ENCODE results near the gene FAM111B.
A peak's percentile ranks its signal among the peaks of the same experiment; 100 is the strongest.

The FAM111B gene

DNA sequence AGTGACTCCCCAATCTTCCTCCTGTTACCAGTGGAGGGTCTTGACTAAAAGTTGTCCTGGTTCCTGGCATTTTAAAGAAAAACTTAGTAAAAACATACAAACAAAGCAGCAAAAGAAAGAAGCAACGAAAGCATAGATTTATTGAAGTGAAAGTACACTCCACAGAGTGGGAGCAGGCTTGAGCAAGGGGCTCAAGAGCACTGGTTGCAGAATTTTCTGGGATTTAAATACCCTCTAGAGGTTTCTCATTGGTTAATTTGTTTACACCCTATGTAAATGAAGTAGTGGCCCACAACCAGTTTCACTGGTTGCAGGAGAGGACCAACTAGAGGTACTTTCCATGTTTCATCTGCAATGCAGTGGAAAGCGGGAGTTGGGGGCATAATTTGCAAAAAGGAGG is 10.7 kb downstream of the FAM111B start:
- Histone ChIP-seq H3K27me3 (ENCODE audit: insufficient read depth, poor library complexity, severe bottlenecking) (no peaks in the 10 kb centered on the region), H3K27ac (replicated peaks) (no peak overlapping the region), H3K4me3 (replicated peaks; ENCODE audit: insufficient read depth, low read length) (no peak overlapping the region)
- TF ChIP-seq GABPA (IDR thresholded peaks at IDR 0.05; ENCODE audit: low read depth) (no peak), POLR2AphosphoS5 (IDR thresholded peaks at IDR 0.05; ENCODE audit: low read depth) (no peak), SPI1 (IDR thresholded peaks at IDR 0.05; ENCODE audit: borderline replicate concordance, low read depth) (no peak)
- TF ChIP-seq, protein P1, sequence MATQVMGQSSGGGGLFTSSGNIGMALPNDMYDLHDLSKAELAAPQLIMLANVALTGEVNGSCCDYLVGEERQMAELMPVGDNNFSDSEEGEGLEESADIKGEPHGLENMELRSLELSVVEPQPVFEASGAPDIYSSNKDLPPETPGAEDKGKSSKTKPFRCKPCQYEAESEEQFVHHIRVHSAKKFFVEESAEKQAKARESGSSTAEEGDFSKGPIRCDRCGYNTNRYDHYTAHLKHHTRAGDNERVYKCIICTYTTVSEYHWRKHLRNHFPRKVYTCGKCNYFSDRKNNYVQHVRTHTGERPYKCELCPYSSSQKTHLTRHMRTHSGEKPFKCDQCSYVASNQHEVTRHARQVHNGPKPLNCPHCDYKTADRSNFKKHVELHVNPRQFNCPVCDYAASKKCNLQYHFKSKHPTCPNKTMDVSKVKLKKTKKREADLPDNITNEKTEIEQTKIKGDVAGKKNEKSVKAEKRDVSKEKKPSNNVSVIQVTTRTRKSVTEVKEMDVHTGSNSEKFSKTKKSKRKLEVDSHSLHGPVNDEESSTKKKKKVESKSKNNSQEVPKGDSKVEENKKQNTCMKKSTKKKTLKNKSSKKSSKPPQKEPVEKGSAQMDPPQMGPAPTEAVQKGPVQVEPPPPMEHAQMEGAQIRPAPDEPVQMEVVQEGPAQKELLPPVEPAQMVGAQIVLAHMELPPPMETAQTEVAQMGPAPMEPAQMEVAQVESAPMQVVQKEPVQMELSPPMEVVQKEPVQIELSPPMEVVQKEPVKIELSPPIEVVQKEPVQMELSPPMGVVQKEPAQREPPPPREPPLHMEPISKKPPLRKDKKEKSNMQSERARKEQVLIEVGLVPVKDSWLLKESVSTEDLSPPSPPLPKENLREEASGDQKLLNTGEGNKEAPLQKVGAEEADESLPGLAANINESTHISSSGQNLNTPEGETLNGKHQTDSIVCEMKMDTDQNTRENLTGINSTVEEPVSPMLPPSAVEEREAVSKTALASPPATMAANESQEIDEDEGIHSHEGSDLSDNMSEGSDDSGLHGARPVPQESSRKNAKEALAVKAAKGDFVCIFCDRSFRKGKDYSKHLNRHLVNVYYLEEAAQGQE (IDR thresholded peaks at IDR 0.05; ENCODE audit: insufficient replicate concordance, low read depth) = no peak
- TF ChIP-seq, protein P2, sequence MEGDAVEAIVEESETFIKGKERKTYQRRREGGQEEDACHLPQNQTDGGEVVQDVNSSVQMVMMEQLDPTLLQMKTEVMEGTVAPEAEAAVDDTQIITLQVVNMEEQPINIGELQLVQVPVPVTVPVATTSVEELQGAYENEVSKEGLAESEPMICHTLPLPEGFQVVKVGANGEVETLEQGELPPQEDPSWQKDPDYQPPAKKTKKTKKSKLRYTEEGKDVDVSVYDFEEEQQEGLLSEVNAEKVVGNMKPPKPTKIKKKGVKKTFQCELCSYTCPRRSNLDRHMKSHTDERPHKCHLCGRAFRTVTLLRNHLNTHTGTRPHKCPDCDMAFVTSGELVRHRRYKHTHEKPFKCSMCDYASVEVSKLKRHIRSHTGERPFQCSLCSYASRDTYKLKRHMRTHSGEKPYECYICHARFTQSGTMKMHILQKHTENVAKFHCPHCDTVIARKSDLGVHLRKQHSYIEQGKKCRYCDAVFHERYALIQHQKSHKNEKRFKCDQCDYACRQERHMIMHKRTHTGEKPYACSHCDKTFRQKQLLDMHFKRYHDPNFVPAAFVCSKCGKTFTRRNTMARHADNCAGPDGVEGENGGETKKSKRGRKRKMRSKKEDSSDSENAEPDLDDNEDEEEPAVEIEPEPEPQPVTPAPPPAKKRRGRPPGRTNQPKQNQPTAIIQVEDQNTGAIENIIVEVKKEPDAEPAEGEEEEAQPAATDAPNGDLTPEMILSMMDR (IDR thresholded peaks at IDR 0.05; ENCODE audit: insufficient read depth, low read length) = no peak
- no peak for DNase-seq (ENCODE audit: low read depth in 1 of 2, low spot score in 1 of 2)

DNA sequence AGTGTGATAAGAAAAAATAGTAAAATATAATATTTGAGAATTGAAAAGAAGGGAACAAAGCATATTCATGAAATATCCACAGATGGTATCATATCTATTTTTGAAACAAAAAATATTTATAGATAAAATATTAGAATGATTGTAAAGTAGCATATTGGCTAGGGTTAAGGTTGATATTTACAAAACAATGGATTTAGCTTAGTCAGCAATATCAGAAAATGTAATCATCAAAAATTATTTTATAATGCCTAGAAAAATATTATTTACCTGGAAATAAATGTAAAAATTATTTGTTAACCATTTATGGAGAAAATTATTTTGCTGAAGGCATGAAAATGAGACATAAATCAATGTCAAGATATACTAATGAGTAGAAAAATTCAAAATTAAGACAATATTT is 12.8 kb downstream of the FAM111B start:
- H3K4me3 ChIP-seq (replicated peaks; ENCODE audit: insufficient read depth, low read length) = no peak overlapping the region
- H3K27ac ChIP-seq (replicated peaks) = no peak overlapping the region
- H3K27me3 ChIP-seq (ENCODE audit: insufficient read depth, poor library complexity, severe bottlenecking) = peaks cover 2% of the 10 kb centered on the region
- TF ChIP-seq, protein P1 (IDR thresholded peaks at IDR 0.05; ENCODE audit: insufficient replicate concordance, low read depth) = no peak
- TF ChIP-seq GABPA (IDR thresholded peaks at IDR 0.05; ENCODE audit: low read depth) (no peak), POLR2AphosphoS5 (IDR thresholded peaks at IDR 0.05; ENCODE audit: low read depth) (no peak), SPI1 (IDR thresholded peaks at IDR 0.05; ENCODE audit: borderline replicate concordance, low read depth) (no peak)
- TF ChIP-seq, protein P2 (IDR thresholded peaks at IDR 0.05; ENCODE audit: insufficient read depth, low read length) = no peak
- DNase-seq (ENCODE audit: low read depth in 1 of 2, low spot score in 1 of 2) = no peak

DNA sequence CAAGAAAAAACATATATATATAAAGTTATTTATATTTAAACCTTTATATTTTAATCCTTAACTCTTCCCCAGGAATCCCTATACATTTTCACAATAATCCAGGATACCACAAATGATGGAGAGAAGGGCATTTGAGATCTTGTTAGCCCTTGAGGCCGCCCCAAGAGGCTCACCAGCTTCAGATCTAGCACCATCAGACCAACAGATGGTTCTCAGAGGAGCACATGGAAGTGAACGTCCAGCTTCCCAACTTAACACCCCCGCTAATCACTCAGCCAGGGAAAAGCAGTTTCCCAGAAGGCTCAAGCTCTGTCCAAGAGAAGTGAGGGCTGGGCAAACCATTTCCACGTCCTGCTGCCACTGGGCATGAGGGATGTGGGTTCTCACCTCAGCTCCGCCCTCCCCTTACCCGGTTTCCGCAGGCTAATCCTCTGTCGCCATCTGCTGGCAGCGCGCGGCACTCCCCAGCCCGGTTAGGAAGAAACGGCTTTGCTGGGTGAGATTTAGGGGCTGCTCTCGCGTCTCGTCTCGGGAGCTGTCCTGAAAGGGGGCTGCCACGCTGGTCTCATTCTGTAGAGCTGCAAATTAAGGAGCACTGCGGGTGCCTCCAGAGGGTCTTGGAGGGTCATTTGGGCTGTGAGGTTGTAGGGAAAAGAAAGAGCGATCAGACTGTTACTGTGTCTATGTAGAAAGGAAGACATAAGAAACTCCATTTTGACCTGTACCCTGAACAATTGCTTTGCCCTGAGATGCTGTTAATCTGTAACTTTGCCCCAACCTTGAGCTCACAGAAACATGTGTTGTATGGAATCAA is 28.8 kb downstream of the FAM111B start:
- H3K4me3 ChIP-seq (replicated peaks; ENCODE audit: insufficient read depth, low read length) = no peak overlapping the region
- no peaks in the 10 kb centered on the region for H3K27me3 ChIP-seq (ENCODE audit: insufficient read depth, poor library complexity, severe bottlenecking)
- H3K27ac ChIP-seq (replicated peaks) = no peak overlapping the region
- peak; percentile 44 to 82 for DNase-seq (ENCODE audit: low read depth in 1 of 2, low spot score in 1 of 2)
- TF ChIP-seq, protein P2 (IDR thresholded peaks at IDR 0.05; ENCODE audit: insufficient read depth, low read length) = peak; percentile 98
- TF ChIP-seq POLR2AphosphoS5 (IDR thresholded peaks at IDR 0.05; ENCODE audit: low read depth) = no peak
